Chondrocyte (in vitro differentiated cells): Measurements from ENCODE around the gene NDFIP1. TPM values are rescaled to one million over a fixed set of nuclear protein-coding genes. Genes with fewer than 3 reads are reported as not detected.

ENCODE experiments used
- DNase-seq: peaks from one replicate; pipeline ENCODE4 v3.0.0; 2021; ENCODE audit warnings: mixed read lengths, low spot score
- H3K27ac Mint-ChIP-seq: one replicate; pipeline ENCODE4 v1.8.0; 2021; ENCODE audit warnings: mild to moderate bottlenecking, moderate library complexity, mixed read lengths; ENCODE audit not compliant: unreplicated experiment
- H3K27me3 Mint-ChIP-seq: 2 replicates; pipeline ENCODE4 v1.8.0; 2021; ENCODE audit warnings: low read depth, mixed read lengths
- H3K36me3 Mint-ChIP-seq: 2 replicates; pipeline ENCODE4 v1.8.0; 2021; ENCODE audit warnings: low read depth, mixed read lengths
- H3K4me1 Mint-ChIP-seq: 2 replicates; pipeline ENCODE4 v1.8.0; 2021; ENCODE audit warnings: low read depth, mild to moderate bottlenecking, mixed read lengths
- H3K4me3 Mint-ChIP-seq: one replicate; pipeline ENCODE4 v1.8.0; 2021; ENCODE audit warnings: mild to moderate bottlenecking, moderate library complexity, mixed read lengths; ENCODE audit not compliant: unreplicated experiment
- H3K9me3 Mint-ChIP-seq: 2 replicates; pipeline ENCODE4 v1.8.0; 2021; ENCODE audit warnings: low read depth, mixed read lengths
- CTCF ChIP-seq: fragments of 200-600 bp; sonication (generic); IDR thresholded peaks from 2 replicates; pipeline ENCODE4 v1.5.0; 2021; ENCODE audit warnings: antibody characterized with exemption, mild to moderate bottlenecking, moderate library complexity
- total RNA-seq: library from RNA; stranded (reverse); gene quantifications from 3 replicates; pipeline ENCODE4 v1.2.1, GENCODE V29; 2021

NDFIP1 gene
- total RNA-seq, 1 donor from 2014 or later = 64.2 TPM

GRCh38 chr5:142069606-142070399, 38.8 kb upstream of the NDFIP1 start:
- H3K36me3 Mint-ChIP-seq = no peaks in the 10 kb centered on the region

GRCh38 chr5:142070734-142071133, 37.8 kb upstream of the NDFIP1 start:
- H3K4me1 Mint-ChIP-seq = peaks cover under 1% of the 10 kb centered on the region
- no peak overlapping the region for H3K4me3 Mint-ChIP-seq
- no peaks in the 10 kb centered on the region for H3K36me3 Mint-ChIP-seq
- TF ChIP-seq CTCF = no peak
- H3K27me3 Mint-ChIP-seq = no peaks in the 10 kb centered on the region
- no peaks in the 10 kb centered on the region for H3K9me3 Mint-ChIP-seq
- DNase-seq = no peak
- H3K27ac Mint-ChIP-seq = no peak overlapping the region

More at GRCh38 chr5:142069606-142070399, 38.8 kb upstream of the NDFIP1 start:
- DNase-seq = no peak
- no peak for TF ChIP-seq CTCF
- Mint-ChIP-seq H3K27me3 (no peaks in the 10 kb centered on the region), H3K27ac (no peak overlapping the region), H3K9me3 (no peaks in the 10 kb centered on the region), H3K4me3 (no peak overlapping the region), H3K4me1 (peaks cover 10% of the 10 kb centered on the region)

GRCh38 chr5:142072488-142072887, 36.1 kb upstream of the NDFIP1 start:
- DNase-seq = no peak
- H3K4me1 Mint-ChIP-seq = no peaks in the 10 kb centered on the region
- no peaks in the 10 kb centered on the region for H3K9me3 Mint-ChIP-seq
- H3K27me3 Mint-ChIP-seq = no peaks in the 10 kb centered on the region
- no peak overlapping the region for H3K27ac Mint-ChIP-seq
- no peak overlapping the region for H3K4me3 Mint-ChIP-seq
- no peaks in the 10 kb centered on the region for H3K36me3 Mint-ChIP-seq
- no peak for TF ChIP-seq CTCF

GRCh38 chr5:142073362-142073988, 35.1 kb upstream of the NDFIP1 start:
- Mint-ChIP-seq H3K36me3 (no peaks in the 10 kb centered on the region), H3K27ac (no peak overlapping the region), H3K9me3 (no peaks in the 10 kb centered on the region), H3K4me3 (no peak overlapping the region), H3K27me3 (no peaks in the 10 kb centered on the region), H3K4me1 (no peaks in the 10 kb centered on the region)
- TF ChIP-seq CTCF = no peak
- no peak for DNase-seq

- Mint-ChIP-seq H3K36me3 (no peaks in the 10 kb centered on the region), H3K9me3 (no peaks in the 10 kb centered on the region), H3K4me1 (no peaks in the 10 kb centered on the region), H3K4me3 (no peak overlapping the region), H3K27me3 (no peaks in the 10 kb centered on the region), H3K27ac (no peak overlapping the region)
- no peak for TF ChIP-seq CTCF
- DNase-seq = no peak
Observed at GRCh38 chr5:142074006-142074405, 34.6 kb upstream of the NDFIP1 start.
